ENCODE measurements around the gene TDRD6.

DNA sequence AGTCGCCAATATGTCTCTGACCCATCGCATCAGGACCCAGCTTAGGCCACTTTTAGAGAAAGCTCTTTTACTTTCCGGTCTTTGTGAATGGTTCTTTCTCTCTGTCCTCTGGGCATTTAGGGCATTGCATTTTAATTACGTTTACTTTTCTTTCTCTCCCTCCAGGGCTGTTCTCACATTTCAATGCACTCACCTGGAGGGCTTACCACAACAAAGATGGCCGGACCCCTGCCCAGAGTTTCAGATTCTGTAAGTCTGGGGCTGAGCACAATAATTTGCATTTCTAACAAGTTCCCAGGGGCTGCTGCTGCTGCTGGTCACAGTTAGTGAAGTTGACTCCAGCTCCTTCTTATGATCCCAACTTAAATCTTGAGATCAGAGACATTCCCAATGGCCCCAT is 62.0 kb downstream of the TDRD6 start:
- no peak for TF ChIP-seq POLR2A (IDR thresholded peaks at IDR 0.05)
- TF ChIP-seq, protein P1, sequence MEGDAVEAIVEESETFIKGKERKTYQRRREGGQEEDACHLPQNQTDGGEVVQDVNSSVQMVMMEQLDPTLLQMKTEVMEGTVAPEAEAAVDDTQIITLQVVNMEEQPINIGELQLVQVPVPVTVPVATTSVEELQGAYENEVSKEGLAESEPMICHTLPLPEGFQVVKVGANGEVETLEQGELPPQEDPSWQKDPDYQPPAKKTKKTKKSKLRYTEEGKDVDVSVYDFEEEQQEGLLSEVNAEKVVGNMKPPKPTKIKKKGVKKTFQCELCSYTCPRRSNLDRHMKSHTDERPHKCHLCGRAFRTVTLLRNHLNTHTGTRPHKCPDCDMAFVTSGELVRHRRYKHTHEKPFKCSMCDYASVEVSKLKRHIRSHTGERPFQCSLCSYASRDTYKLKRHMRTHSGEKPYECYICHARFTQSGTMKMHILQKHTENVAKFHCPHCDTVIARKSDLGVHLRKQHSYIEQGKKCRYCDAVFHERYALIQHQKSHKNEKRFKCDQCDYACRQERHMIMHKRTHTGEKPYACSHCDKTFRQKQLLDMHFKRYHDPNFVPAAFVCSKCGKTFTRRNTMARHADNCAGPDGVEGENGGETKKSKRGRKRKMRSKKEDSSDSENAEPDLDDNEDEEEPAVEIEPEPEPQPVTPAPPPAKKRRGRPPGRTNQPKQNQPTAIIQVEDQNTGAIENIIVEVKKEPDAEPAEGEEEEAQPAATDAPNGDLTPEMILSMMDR (IDR thresholded peaks at IDR 0.05): no peak
- no peak for TF ChIP-seq EP300 (IDR thresholded peaks at IDR 0.05)

All from ovary (tissue), 3 donors.